Neural cell (in vitro differentiated cells): ENCODE measurements around the gene LSM12.

Experiments
- CTCF ChIP-seq: fragments of 450-650 bp; IDR thresholded peaks from 2 replicates; pipeline ENCODE4 v1.5.1; 2014; ENCODE audit warnings: antibody characterized with exemption, mild to moderate bottlenecking, moderate library complexity; ENCODE audit not compliant: poor library complexity, severe bottlenecking
- EP300 ChIP-seq: fragments of 450-650 bp; conservative IDR thresholded peaks from 2 replicates; pipeline ENCODE4 v1.6.1; 2014; ENCODE audit warnings: antibody characterized with exemption, mild to moderate bottlenecking, moderate library complexity; ENCODE audit not compliant: poor library complexity, severe bottlenecking
- EZH2 ChIP-seq: fragments of 200-600, 300-800 bp; shearing (Covaris generic), sonication (generic); IDR thresholded peaks from 2 replicates; pipeline ENCODE4 v1.6.1; 2014; ENCODE audit warnings: antibody characterized with exemption, low read length, borderline replicate concordance, mild to moderate bottlenecking; ENCODE audit not compliant: insufficient read depth, poor library complexity, severe bottlenecking
- POLR2AphosphoS5 ChIP-seq: IDR thresholded peaks from 2 replicates; pipeline ENCODE4 v1.6.1; 2012
- RAD21 ChIP-seq: fragments of 450-650 bp; conservative IDR thresholded peaks from 2 replicates; pipeline ENCODE4 v1.6.1; 2014; ENCODE audit warnings: antibody characterized with exemption, mild to moderate bottlenecking, moderate library complexity

GRCh38 chr17:44023545-44024270 is 42.8 kb downstream of the LSM12 start:
- TF ChIP-seq CTCF, result no peak
- TF ChIP-seq RAD21, result no peak
- no peak for TF ChIP-seq POLR2AphosphoS5
- no peak for TF ChIP-seq EP300
- TF ChIP-seq EZH2, result no peak
